GM12891 (cell line): Measurements from ENCODE around the gene FPR1.

ENCODE experiments used
- PAX5 ChIP-seq: IDR thresholded peaks from 2 replicates; pipeline ENCODE4 v1.6.1; 2011; ENCODE audit warnings: low read length, moderate library complexity, mild to moderate bottlenecking; ENCODE audit not compliant: insufficient read depth, severe bottlenecking
- POLR2A ChIP-seq: IDR thresholded peaks from 2 replicates; pipeline ENCODE4 v1.6.1; 2011; ENCODE audit warnings: low read depth, low read length, control low read depth

DNA sequence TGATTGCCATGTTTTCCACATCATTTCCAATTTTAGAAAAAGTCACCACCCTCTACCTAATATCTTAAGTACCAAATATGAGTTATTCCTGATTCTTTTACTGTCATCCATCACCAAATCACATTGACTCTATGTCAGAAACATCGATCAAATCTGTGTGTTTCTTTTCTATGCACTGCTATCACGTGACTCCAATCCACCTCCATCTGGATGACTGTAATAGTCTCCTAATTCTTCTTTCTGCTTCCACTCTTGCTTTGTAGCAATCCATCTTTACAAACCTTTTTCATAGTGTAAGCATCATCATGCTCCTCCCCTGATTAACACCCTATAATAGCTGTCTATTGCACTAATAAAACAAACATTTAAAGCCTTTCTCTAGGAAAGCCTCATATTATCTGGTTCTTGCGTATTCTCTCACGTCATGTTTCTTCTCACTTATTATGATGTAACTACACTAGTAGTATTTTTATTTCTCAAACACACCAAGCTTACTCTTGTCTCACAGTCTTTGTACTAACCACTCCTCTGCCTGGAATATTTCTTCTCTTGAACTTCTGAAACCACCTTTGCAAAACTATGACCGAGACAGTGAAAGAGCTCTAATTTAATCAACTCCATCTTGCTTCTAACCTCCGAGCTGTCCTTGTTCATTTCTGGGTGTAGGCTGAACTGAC lies 32.6 kb upstream of the FPR1 start:
- TF ChIP-seq POLR2A (no peak), PAX5 (no peak)
